OCI-LY7 (cell line): ENCODE results near the gene CAB39.

Source experiments
- EZH2phosphoT487 ChIP-seq: fragments of 200-600 bp; sonication (generic); IDR thresholded peaks from 2 replicates; pipeline ENCODE4 v1.6.1; 2018; ENCODE audit warnings: low read depth, borderline replicate concordance, mild to moderate bottlenecking, mixed run types, antibody characterized with exemption, low read length, moderate library complexity, mixed read lengths
- TF ChIP-seq, protein P1 (sequence below): fragments of 200-600 bp; sonication (generic); conservative IDR thresholded peaks from 2 replicates; pipeline ENCODE4 v1.5.1; 2014; ENCODE audit warnings: mild to moderate bottlenecking, antibody characterized with exemption, low read length, moderate library complexity, mixed read lengths

DNA sequence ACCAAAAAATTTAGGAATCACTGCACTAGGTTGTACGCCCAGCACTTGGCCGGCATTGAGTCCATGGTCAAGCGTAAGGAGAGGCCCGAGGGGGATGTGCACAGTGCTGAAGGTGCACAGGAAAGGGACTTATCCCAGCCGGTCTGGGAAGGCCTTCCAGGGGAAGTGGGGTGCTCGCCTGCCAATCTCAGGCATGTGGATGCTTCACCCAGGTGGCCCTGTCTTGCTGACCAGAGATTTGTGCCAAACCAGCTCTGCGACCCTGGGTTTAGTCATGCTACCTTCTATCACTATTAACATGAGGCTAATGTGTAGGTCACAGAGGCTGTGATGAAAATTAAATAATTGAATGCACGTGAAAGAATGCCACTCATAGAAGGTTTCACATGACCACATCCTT is 150.4 kb downstream of the CAB39 start:
- TF ChIP-seq, protein P1, sequence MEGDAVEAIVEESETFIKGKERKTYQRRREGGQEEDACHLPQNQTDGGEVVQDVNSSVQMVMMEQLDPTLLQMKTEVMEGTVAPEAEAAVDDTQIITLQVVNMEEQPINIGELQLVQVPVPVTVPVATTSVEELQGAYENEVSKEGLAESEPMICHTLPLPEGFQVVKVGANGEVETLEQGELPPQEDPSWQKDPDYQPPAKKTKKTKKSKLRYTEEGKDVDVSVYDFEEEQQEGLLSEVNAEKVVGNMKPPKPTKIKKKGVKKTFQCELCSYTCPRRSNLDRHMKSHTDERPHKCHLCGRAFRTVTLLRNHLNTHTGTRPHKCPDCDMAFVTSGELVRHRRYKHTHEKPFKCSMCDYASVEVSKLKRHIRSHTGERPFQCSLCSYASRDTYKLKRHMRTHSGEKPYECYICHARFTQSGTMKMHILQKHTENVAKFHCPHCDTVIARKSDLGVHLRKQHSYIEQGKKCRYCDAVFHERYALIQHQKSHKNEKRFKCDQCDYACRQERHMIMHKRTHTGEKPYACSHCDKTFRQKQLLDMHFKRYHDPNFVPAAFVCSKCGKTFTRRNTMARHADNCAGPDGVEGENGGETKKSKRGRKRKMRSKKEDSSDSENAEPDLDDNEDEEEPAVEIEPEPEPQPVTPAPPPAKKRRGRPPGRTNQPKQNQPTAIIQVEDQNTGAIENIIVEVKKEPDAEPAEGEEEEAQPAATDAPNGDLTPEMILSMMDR: no peak
- no peak for TF ChIP-seq EZH2phosphoT487
